HG02884 (cell line): Measurements from ENCODE around the gene EPHB1.

ENCODE experiments used
- ATAC-seq: cut with Tn5 transposase; IDR thresholded peaks from one replicate; pipeline ENCODE4 v1.9.1; 2021; ENCODE audit warnings: mild to moderate bottlenecking, moderate library complexity; ENCODE audit not compliant: unreplicated experiment

The EPHB1 gene

GRCh38 chr3:135071483-135071882 lies 276.4 kb downstream of the EPHB1 start:
- no peak for ATAC-seq

- ATAC-seq = no peak
Measured at GRCh38 chr3:135072431-135072830, 277.4 kb downstream of the EPHB1 start.

- ATAC-seq = no peak
Measured at GRCh38 chr3:135075157-135075556, 280.1 kb downstream of the EPHB1 start.

DNA sequence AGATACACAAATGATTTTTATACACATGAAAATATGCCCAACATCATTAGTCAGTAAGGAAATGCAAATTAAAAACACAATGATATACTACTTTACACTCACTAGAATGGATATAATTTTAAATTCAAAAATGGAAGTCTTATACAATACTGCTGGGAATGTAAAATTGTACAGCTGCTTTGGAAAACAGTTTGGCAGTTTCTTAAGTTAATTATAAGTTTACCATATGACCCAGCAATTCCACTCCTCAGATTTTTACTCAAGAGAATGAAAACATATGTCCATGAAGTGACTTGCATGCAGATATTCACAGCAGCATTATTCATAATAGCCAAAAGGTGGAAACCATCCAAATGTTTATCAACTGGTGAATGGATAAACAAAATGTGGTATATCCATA lies 281.3 kb downstream of the EPHB1 start:
- ATAC-seq = no peak

- ATAC-seq = no peak
Measured at GRCh38 chr3:135077186-135077585, 282.1 kb downstream of the EPHB1 start.

DNA sequence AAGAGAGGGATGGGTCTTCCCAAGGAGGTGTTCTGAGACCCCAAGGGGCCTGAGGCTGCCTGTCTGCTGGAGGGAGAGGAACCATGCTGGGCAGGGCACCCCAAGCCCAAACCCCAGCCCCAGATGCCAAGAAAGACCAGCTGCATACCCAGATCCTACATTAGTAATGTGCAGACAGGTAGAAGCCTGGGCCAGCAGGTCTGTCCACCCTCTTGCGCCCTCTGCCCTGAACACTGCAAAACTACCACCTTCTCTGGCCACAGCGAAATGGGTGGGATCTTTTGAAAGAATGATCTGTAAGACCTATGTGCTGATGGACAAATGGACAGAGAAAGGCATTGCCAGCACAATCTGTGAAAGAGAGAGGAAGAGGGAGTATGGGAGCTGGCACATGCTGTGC lies 283.2 kb downstream of the EPHB1 start:
- ATAC-seq = no peak

GRCh38 chr3:135079095-135079494 lies 284.0 kb downstream of the EPHB1 start:
- ATAC-seq = no peak

DNA sequence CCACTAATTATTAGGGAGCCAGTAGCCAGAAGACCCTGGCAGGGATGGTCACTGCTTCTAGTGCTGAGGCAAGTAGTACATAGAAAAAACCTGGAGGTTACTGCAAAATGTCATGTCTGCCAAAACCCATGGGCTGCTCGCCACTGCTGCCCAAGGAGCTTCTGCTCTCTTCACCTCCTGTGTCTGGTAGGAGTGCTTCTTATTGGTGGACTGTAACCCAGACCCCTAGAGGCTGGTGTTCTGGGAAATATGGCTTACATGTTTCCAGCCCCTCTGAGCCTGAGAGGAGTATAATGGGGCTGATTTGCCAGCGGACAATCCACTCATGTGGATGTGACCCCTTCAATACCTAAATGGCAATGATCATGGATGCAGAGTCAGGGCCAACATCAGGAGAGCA lies 286.4 kb downstream of the EPHB1 start:
- ATAC-seq = no peak

DNA sequence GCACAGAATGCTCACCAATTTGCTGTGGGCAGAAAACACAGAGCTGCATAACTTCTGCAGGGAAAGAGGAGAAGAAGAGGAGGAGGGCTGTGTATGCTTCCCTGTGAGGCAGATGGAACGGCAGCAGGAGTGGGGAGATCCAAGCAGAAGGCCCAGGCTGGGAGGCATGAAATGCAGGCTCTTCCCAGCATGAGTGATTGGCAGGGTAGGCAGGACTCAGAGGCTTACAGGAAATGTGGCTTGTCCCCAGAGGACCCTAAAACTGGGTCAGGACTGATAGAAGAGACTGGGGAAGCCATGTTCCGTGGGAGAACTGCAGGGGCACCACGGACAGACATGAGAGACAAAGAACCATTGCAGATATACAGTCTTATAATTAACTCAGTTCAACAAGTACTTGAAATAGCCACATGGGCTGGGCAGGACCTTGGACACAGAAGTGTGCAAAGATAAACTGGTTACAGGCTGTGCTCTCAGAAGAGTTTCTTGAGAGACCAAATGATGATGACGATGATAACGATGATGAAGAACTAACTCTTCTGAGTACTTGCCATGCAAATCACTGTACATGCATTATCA lies 286.9 kb downstream of the EPHB1 start:
- ATAC-seq = no peak

GRCh38 chr3:135082706-135083105 lies 287.6 kb downstream of the EPHB1 start:
- ATAC-seq = no peak

DNA sequence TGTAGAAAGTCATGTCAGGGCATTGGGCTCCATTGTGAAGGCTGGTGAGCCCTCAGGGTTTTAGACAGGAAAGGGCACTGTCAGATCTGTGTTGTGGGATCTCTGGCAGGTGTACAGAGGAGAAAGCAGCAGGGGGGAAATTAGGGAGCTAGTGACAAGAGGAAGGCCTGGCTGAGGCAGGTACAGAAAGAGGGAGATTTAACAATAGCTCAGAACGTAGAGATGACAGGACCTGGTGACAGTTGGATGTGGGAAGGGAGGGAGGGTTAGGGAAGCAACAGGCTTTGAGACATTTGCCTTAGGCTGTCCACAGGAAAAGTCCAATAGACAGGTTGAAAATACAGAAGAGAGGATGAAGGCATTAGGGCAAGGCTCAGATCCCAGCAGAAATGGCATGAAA lies 288.1 kb downstream of the EPHB1 start:
- no peak for ATAC-seq

DNA sequence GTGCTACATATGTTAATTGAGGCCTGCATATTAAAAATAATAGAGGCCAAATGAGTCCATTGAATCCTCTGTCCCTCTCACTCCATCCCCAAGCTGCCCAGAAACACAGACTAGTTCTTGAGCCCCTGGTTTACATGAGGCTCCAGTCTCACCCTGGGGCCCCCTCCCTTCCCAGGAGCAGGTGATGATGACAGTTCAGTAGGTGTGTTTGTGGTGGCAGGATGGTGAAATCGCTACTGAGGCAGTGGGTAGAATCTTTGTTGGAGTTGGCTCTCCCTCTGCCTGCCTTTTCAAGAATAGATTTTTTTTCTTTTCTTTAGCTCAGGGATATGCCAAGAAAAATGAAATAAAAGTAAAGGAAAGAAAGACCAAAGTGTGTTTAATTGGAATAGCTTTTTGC lies 288.7 kb downstream of the EPHB1 start:
- ATAC-seq = no peak

DNA sequence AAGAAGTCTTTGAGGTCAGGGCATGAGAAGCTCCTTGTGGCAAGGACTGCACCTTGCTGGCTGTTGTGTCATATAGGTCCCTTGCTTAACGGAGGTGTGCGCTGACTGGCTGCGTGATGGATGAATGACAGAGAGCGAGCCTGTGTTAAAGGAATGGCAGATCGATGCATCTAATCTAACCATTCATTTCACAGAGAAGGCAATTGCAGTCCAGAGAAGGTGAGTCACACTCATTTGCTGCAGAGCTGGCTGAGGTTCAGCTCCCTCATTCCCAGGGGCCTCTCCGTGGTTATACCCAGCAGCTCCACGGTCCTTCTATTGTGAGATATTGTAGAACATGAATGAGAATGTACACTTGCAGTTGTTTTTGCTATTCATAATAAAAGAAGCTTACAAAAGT lies 289.3 kb downstream of the EPHB1 start:
- ATAC-seq = no peak

- ATAC-seq = no peak
Measured at GRCh38 chr3:135084976-135085375, 289.9 kb downstream of the EPHB1 start.

DNA sequence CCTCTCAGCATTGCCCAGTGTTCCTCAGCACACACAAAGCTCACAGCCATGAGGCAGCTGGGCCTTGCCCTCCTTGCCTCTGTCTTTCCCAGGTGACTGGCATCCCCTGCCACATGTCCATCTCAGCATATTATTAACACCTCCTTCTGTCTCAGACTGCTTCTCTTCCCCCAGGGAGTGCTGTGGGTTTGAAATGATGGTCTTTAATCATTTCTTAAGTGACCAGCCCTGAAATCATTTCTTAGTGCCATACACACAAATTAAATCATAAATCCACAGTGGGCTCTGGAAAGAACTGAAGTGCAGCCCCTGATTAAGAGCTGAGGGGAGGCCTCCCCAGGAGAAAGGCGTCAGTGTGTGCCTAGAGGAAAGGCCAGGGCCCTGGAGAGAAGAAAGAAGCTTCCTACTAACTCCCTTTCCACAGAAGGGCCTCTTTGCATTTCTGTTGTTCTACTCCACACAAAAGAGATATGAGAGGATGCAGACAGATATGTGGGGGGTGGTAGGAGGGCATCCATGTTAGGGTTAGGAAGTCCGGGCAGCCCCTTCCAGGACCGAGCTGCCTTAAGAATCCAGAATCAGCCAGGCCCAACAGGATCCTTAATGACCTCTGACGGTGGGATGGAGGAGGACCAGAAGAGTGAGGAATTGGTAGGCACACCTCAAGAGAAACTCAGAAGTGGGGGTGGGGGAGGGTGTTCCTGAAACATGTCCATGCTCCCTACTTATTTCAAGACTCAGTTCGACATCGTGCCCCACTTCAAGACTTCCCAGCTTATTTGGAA lies 290.8 kb downstream of the EPHB1 start:
- no peak for ATAC-seq

DNA sequence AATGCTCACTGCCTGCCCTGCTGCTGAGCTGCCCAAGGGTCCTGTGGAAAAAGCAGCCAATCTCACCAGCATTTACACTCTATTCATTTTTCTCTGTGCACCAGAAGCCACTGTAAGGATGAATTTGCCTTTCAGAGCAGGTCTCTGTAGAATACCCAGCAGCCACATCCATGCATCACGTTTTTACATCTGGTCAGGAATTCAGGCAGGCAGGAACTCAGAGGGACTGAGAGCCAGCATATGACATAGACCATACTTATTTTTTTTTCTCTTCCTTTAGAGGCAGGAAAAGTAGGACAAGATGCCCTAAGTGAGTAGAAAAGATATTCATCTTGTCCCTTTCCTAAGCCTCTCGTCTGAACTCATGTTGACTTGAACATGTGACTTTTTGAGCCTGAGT lies 292.7 kb downstream of the EPHB1 start:
- no peak for ATAC-seq

DNA sequence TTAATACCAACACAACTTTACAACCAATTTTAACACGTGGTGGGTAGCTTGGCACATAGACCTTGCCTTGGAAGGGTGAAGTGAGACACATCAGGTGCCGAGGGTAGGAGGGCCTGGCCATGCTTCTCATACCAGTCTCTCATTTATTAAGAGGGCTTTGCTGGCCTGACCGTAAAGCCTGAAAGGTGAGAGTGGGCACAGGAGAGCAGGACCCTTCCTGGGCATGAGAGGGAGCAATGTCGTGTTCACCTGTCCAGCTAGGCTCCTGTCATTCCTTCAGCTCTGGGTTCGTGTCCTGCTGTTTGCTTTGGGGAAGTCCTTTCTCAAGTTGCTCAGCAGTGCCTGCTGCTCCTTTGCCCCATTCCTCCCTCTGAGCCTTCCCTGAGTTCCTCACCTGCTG lies 294.4 kb downstream of the EPHB1 start:
- no peak for ATAC-seq

- no peak for ATAC-seq
Measured at GRCh38 chr3:135090020-135090717, 295.1 kb downstream of the EPHB1 start.

GRCh38 chr3:135091946-135092345 lies 296.9 kb downstream of the EPHB1 start:
- ATAC-seq = no peak

DNA sequence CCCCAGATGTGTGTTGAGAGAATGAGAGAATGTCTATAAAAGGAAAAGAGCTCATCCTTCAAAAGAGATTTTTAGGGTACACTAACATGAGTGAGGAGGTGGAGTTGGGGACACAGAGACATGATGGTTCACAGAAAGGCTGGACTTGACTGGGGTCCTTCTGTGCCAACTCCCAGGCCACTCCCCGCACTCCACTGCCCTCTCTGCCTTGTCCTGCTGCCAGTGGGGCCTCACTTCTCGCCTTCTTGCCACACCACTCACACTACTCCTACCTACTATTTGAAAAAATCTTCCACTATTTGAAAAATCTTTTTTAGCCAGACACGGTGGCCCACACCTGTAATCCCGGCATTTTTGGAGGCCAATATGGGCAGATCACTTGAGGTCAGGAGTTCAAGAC lies 298.1 kb downstream of the EPHB1 start:
- no peak for ATAC-seq

DNA sequence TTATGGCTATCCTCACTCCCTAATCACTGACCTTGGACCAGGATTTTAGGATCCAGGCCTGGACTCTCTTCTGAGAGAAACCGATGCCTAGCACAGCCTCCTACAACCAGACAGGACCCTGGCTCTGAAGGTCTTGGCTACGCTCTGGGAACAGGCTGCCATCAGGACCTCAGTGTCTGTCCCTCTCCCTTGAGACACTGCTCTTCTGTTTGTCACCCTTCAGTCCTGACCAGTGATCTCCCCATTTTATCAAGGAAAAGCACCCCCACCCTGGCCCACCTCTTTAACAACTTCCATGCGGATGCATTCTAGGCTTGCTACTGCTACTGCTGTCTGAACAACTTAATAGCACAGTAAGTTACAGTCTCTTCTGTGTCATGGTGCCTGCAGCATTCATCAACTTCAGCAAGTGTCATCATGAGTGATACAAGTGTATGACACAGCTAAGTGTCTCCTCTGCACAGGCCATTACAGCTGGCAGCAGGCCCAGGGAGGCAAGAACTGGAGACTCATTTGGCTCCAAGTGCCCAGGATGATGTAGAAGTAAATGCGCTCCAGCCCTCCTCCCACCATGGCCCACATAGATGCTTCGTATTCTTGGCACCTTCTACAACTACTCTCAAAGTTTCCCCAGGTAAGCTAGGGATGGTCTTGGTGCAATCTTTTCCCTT lies 302.4 kb downstream of the EPHB1 start:
- ATAC-seq = no peak
